HepG2 (cell line): ENCODE results near the gene TGM3. TPM values are rescaled to one million over a fixed set of nuclear protein-coding genes. Genes with fewer than 3 reads are reported as not detected.
"Not testable (repeated sequence)": the region's sequence is repeated elsewhere in the genome, so short reads cannot be mapped to it uniquely, and the experiment has no call there.

Experiments used
- AKAP8 ChIP-seq: sonication (generic); formaldehyde crosslinking; IDR thresholded peaks from 2 replicates; pipeline ENCODE4 v1.5.1; 2020; ENCODE audit warnings: mild to moderate bottlenecking, missing genetic modification reagents
- ARHGAP35 ChIP-seq: sonication (generic); formaldehyde crosslinking; IDR thresholded peaks from 2 replicates; pipeline ENCODE4 v1.9.0; 2022; ENCODE audit warnings: mild to moderate bottlenecking, inconsistent platforms, moderate library complexity, missing genetic modification reagents, borderline replicate concordance
- ARID3A ChIP-seq: IDR thresholded peaks from 2 replicates; pipeline ENCODE4 v1.6.1; 2012; ENCODE audit warnings: low read depth, low read length, improper control_type of control experiment
- ARID4A ChIP-seq: sonication (generic); formaldehyde crosslinking; IDR thresholded peaks from 2 replicates; pipeline ENCODE4 v1.5.0; 2020; ENCODE audit warnings: mild to moderate bottlenecking, missing genetic modification reagents, borderline replicate concordance
- DPF2 ChIP-seq: sonication (generic); formaldehyde crosslinking; IDR thresholded peaks from 2 replicates; pipeline ENCODE4 v1.4.0; 2020; ENCODE audit warnings: mild to moderate bottlenecking, low read depth, missing genetic modification reagents, borderline replicate concordance
- FOXA1 ChIP-seq, 2 experiments: fragments of 450-650 bp in 1 of 2; sonication (generic) in 1 of 2; formaldehyde crosslinking in 1 of 2; IDR thresholded peaks; 2 replicates each; pipeline versions ENCODE4 v1.4.0 to v1.6.1; 2016 to 2020; ENCODE audit warnings: missing genetic modification reagents in 1 of 2
- FOXP1 ChIP-seq, 2 experiments: fragments of 450-650 bp in 1 of 2; IDR thresholded peaks; 2 replicates each; pipeline ENCODE4 v1.6.1; 2017 to 2018; ENCODE audit warnings: antibody characterized with exemption in 1 of 2
- KLF12 ChIP-seq: sonication (generic); formaldehyde crosslinking; IDR thresholded peaks from 2 replicates; pipeline ENCODE4 v1.4.0; 2020; ENCODE audit warnings: missing genetic modification reagents, borderline replicate concordance
- MED8 ChIP-seq: sonication (generic); formaldehyde crosslinking; IDR thresholded peaks from 2 replicates; pipeline ENCODE4 v1.8.1; 2023; ENCODE audit warnings: mild to moderate bottlenecking, missing genetic modification reagents; ENCODE audit not compliant: insufficient replicate concordance
- TEAD3 ChIP-seq: optimal IDR thresholded peaks from 2 replicates; pipeline ENCODE3; 2016; ENCODE audit warnings: borderline replicate concordance
- ZBTB38 ChIP-seq: sonication (generic); formaldehyde crosslinking; IDR thresholded peaks from 2 replicates; pipeline ENCODE4 v1.5.1; 2020; ENCODE audit warnings: mild to moderate bottlenecking, missing genetic modification reagents
- ZNF12 ChIP-seq: sonication (generic); formaldehyde crosslinking; IDR thresholded peaks from 2 replicates; pipeline ENCODE4 v1.5.0; 2020; ENCODE audit warnings: missing genetic modification reagents
- ZNF543 ChIP-seq: sonication (generic); formaldehyde crosslinking; IDR thresholded peaks from 2 replicates; pipeline ENCODE4 v1.4.0; 2020; ENCODE audit warnings: mild to moderate bottlenecking, missing genetic modification reagents
- ZNF557 ChIP-seq: sonication (generic); formaldehyde crosslinking; IDR thresholded peaks from 2 replicates; pipeline ENCODE4 v1.4.0; 2020; ENCODE audit warnings: missing genetic modification reagents
- ZNF589 ChIP-seq: sonication (generic); formaldehyde crosslinking; conservative IDR thresholded peaks from 2 replicates; pipeline ENCODE4 v1.8.0; 2022; ENCODE audit warnings: mild to moderate bottlenecking, moderate library complexity, missing genetic modification reagents
- ZNF605 ChIP-seq: sonication (generic); formaldehyde crosslinking; IDR thresholded peaks from 2 replicates; pipeline ENCODE4 v1.8.0; 2022; ENCODE audit warnings: mild to moderate bottlenecking, missing genetic modification reagents
- ZNF674 ChIP-seq: sonication (generic); formaldehyde crosslinking; IDR thresholded peaks from 2 replicates; pipeline ENCODE4 v1.5.0; 2020; ENCODE audit warnings: low read depth, mild to moderate bottlenecking, missing genetic modification reagents
- polyA plus RNA-seq, 8 experiments: library from polyadenylated mRNA; depleted of rRNA in 3 of 8; stranded (reverse) in 7 of 8; unstranded in 1 of 8; fragments of >200 nt; fragmentation: Illumina TruSeq in 4 of 8; extraction: Trizol in 4 of 8; gene quantifications; 2 replicates each; pipeline versions ENCODE4 v1.2.1 to v1.2.3, GENCODE V29; 2011 to 2016; ENCODE audit warnings: low read depth in 4 of 8, missing spikeins in 1 of 8, mixed read lengths in 1 of 8; ENCODE audit not compliant: insufficient read depth in 1 of 8
- total RNA-seq, 5 experiments: library from RNA; depleted of rRNA; stranded (reverse); fragments of >200 nt; fragmentation: Illumina TruSeq; extraction: Trizol; gene quantifications; 2 replicates each; pipeline ENCODE4 v1.2.3, GENCODE V29; 2016; ENCODE audit warnings: low read depth in 1 of 5
- TF ChIP-seq, protein P1 (sequence below): sonication (generic); formaldehyde crosslinking; IDR thresholded peaks from 2 replicates; pipeline ENCODE4 v1.4.0; 2020; ENCODE audit warnings: missing genetic modification reagents, mild to moderate bottlenecking, borderline replicate concordance
- TF ChIP-seq, protein P2 (sequence below): IDR thresholded peaks from 2 replicates; pipeline ENCODE4 v1.6.1; 2016

Gene TGM3
- total and polyA plus RNA-seq, 2 of the 13 experiments (the other 11 are each of a cell fraction or from before 2014, with no cell fraction given), result not detected

- TF ChIP-seq FOXA1 (IDR thresholded peaks at IDR 0.05), result peak; percentile 89
- peak; percentile 95 for TF ChIP-seq FOXA1 (CRISPR knock-in tag; IDR thresholded peaks at IDR 0.05)
- TF ChIP-seq ARHGAP35 (CRISPR knock-in tag), result peak; percentile 83
- TF ChIP-seq, protein P1, sequence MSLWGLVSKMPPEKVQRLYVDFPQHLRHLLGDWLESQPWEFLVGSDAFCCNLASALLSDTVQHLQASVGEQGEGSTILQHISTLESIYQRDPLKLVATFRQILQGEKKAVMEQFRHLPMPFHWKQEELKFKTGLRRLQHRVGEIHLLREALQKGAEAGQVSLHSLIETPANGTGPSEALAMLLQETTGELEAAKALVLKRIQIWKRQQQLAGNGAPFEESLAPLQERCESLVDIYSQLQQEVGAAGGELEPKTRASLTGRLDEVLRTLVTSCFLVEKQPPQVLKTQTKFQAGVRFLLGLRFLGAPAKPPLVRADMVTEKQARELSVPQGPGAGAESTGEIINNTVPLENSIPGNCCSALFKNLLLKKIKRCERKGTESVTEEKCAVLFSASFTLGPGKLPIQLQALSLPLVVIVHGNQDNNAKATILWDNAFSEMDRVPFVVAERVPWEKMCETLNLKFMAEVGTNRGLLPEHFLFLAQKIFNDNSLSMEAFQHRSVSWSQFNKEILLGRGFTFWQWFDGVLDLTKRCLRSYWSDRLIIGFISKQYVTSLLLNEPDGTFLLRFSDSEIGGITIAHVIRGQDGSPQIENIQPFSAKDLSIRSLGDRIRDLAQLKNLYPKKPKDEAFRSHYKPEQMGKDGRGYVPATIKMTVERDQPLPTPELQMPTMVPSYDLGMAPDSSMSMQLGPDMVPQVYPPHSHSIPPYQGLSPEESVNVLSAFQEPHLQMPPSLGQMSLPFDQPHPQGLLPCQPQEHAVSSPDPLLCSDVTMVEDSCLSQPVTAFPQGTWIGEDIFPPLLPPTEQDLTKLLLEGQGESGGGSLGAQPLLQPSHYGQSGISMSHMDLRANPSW (CRISPR knock-in tag), result peak; percentile 52; the same call in 1 of the 2 replicates
- peak; percentile 84; the same call in 1 of the 2 replicates for TF ChIP-seq AKAP8 (CRISPR knock-in tag)
- 0 out of 2 replicates have a peak, but pooled peaks have one; percentile 91 for TF ChIP-seq ZNF674 (CRISPR knock-in tag)
- TF ChIP-seq ZNF589, result peak; percentile 76; the same call in 1 of the 2 replicates
- not testable (repeated sequence) for TF ChIP-seq FOXP1 (IDR thresholded peaks at IDR 0.05)
- TF ChIP-seq FOXP1 (CRISPR knock-in tag; IDR thresholded peaks at IDR 0.05), result peak; percentile 90
- peak; percentile 40; the same call in 1 of the 2 replicates for TF ChIP-seq ARID4A
- TF ChIP-seq KLF12, result peak; percentile 97
- TF ChIP-seq DPF2 (CRISPR knock-in tag), result peak; percentile 80
- TF ChIP-seq ZNF557 (CRISPR knock-in tag), result 0 out of 2 replicates have a peak, but pooled peaks have one; percentile 41
- TF ChIP-seq ZBTB38, result peak; percentile 71; the same call in 1 of the 2 replicates
- TF ChIP-seq, protein P2, sequence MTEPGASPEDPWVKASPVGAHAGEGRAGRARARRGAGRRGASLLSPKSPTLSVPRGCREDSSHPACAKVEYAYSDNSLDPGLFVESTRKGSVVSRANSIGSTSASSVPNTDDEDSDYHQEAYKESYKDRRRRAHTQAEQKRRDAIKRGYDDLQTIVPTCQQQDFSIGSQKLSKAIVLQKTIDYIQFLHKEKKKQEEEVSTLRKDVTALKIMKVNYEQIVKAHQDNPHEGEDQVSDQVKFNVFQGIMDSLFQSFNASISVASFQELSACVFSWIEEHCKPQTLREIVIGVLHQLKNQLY (CRISPR knock-in tag), result 0 out of 2 replicates have a peak, but pooled peaks have one; percentile 16
- peak; percentile 70 for TF ChIP-seq MED8 (CRISPR knock-in tag)
- TF ChIP-seq ZNF12 (CRISPR knock-in tag), result peak; percentile 36; the same call in 1 of the 2 replicates
- TF ChIP-seq TEAD3 (CRISPR knock-in tag), result peak; percentile 72
- 0 out of 2 replicates have a peak, but pooled peaks have one; percentile 79 for TF ChIP-seq ZNF543 (CRISPR knock-in tag)
- peak; percentile 76; the same call in 1 of the 2 replicates for TF ChIP-seq ZNF605 (CRISPR knock-in tag)
- 0 out of 2 replicates have a peak, but pooled peaks have one; percentile 36 for TF ChIP-seq ARID3A
These were observed 31.0 kb upstream of the TGM3 start (continued) for GRCh38 chr20:2264621-2265374.
